Measurements from ENCODE around the gene RFX5. TPM values are rescaled to one million over a fixed set of nuclear protein-coding genes. Genes with fewer than 3 reads are reported as not detected.

RFX5 gene
- total and polyA plus RNA-seq, 2 experiments from 2014 or later: 13.3 to 44.5 TPM

- Mint-ChIP-seq H3K4me3 (no peak overlapping the region), H3K27ac (no peak overlapping the region), H3K4me1 (no peaks in the 10 kb centered on the region), H3K27me3 (ENCODE audit: insufficient read depth, low read depth, poor library complexity) (peaks cover 1% of the 10 kb centered on the region), H3K9me3 (no peaks in the 10 kb centered on the region; the same call in 1 of the 3 replicates), H3K36me3 (ENCODE audit: low read depth) (no peaks in the 10 kb centered on the region)
- Histone ChIP-seq H3F3A (replicated peaks; ENCODE audit: low read depth) (no peaks in the 10 kb centered on the region; the same call in 1 of the 2 replicates), H3K9me2 (ENCODE audit: insufficient read depth) (no peaks in the 10 kb centered on the region), H3K79me2 (replicated peaks; ENCODE audit: insufficient read depth) (no peaks in the 10 kb centered on the region), H3K4me1 (ENCODE audit: insufficient read depth) (no peaks in the 10 kb centered on the region), H3K4me3 (no peak overlapping the region), H3K27me3 (ENCODE audit: insufficient read depth) (no peaks in the 10 kb centered on the region), H3K4me2 (no peak overlapping the region), H2AFZ (no peak overlapping the region), H4K20me1 (replicated peaks; ENCODE audit: insufficient read depth) (no peaks in the 10 kb centered on the region), H3K27ac (ENCODE audit: low read depth) (no peak overlapping the region), H3K36me3 (ENCODE audit: insufficient read depth) (no peaks in the 10 kb centered on the region)
- ATAC-seq (no peak), DNase-seq (ENCODE audit: low spot score) (no peak)
- TF ChIP-seq STAT1 (IDR thresholded peaks at IDR 0.05; ENCODE audit: unreplicated experiment) (no peak), NANOG (IDR thresholded peaks at IDR 0.05; ENCODE audit: borderline replicate concordance) (no peak), EZH2phosphoT487 (IDR thresholded peaks at IDR 0.05; ENCODE audit: unreplicated experiment) (no peak), CREB1 (CRISPR knock-in tag; IDR thresholded peaks at IDR 0.05; ENCODE audit: low read depth) (no peak), ETS1 (IDR thresholded peaks at IDR 0.05) (no peak), POLR2AphosphoS5 (IDR thresholded peaks at IDR 0.05; ENCODE audit: low read depth) (no peak), ZNF462 (CRISPR knock-in tag; IDR thresholded peaks at IDR 0.05) (no peak), EZH2 (IDR thresholded peaks at IDR 0.05; ENCODE audit: low read depth, unreplicated experiment) (no peak)
- TF ChIP-seq, protein P1, sequence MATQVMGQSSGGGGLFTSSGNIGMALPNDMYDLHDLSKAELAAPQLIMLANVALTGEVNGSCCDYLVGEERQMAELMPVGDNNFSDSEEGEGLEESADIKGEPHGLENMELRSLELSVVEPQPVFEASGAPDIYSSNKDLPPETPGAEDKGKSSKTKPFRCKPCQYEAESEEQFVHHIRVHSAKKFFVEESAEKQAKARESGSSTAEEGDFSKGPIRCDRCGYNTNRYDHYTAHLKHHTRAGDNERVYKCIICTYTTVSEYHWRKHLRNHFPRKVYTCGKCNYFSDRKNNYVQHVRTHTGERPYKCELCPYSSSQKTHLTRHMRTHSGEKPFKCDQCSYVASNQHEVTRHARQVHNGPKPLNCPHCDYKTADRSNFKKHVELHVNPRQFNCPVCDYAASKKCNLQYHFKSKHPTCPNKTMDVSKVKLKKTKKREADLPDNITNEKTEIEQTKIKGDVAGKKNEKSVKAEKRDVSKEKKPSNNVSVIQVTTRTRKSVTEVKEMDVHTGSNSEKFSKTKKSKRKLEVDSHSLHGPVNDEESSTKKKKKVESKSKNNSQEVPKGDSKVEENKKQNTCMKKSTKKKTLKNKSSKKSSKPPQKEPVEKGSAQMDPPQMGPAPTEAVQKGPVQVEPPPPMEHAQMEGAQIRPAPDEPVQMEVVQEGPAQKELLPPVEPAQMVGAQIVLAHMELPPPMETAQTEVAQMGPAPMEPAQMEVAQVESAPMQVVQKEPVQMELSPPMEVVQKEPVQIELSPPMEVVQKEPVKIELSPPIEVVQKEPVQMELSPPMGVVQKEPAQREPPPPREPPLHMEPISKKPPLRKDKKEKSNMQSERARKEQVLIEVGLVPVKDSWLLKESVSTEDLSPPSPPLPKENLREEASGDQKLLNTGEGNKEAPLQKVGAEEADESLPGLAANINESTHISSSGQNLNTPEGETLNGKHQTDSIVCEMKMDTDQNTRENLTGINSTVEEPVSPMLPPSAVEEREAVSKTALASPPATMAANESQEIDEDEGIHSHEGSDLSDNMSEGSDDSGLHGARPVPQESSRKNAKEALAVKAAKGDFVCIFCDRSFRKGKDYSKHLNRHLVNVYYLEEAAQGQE (IDR thresholded peaks at IDR 0.05; ENCODE audit: unreplicated experiment): no peak
Observed at GRCh38 chr1:151393583-151393982, 46.5 kb upstream of the RFX5 start.
